DND-41 (cell line): ENCODE results near the gene SAMD5.

Source experiments
- ATAC-seq: fragments of 200-7000 bp; cut with Tn5 transposase; 3 replicates; pipeline ENCODE4 v1.9.1; 2021; ENCODE audit warnings: low read depth; ENCODE audit not compliant: insufficient read depth
- DNase-seq: peaks from one replicate; pipeline ENCODE4 v3.0.0-alpha.2; 2020
- H2AFZ ChIP-seq: 2 replicates; pipeline ENCODE4 v1.6.0; 2012; ENCODE audit warnings: low read depth, low read length
- H3K27ac ChIP-seq: 2 replicates; pipeline ENCODE4 v1.5.1; 2012; ENCODE audit warnings: low read length, inconsistent platforms
- H3K27me3 ChIP-seq: fragments of 200-600 bp; sonication (generic); 2 replicates; pipeline ENCODE4 v1.6.0; 2012; ENCODE audit warnings: low read length, mild to moderate bottlenecking, inconsistent platforms; ENCODE audit not compliant: insufficient read depth, poor library complexity
- H3K36me3 ChIP-seq: 2 replicates; pipeline ENCODE4 v1.5.1; 2012; ENCODE audit warnings: low read length, inconsistent platforms; ENCODE audit not compliant: insufficient read depth
- H3K4me1 ChIP-seq: 2 replicates; pipeline ENCODE4 v1.5.1; 2012; ENCODE audit warnings: mild to moderate bottlenecking, low read length; ENCODE audit not compliant: insufficient read depth
- H3K4me2 ChIP-seq: 2 replicates; pipeline ENCODE4 v1.6.0; 2012; ENCODE audit warnings: mild to moderate bottlenecking, moderate library complexity, low read length, inconsistent platforms; ENCODE audit not compliant: insufficient read depth
- H3K4me3 ChIP-seq, 2 experiments: fragments of 200-600 bp in 1 of 2; shearing (Covaris generic) in 1 of 2; 2 replicates each; pipeline ENCODE4 v1.5.1; 2012 to 2016; ENCODE audit warnings: inconsistent platforms in 2 of 2, low read length in 2 of 2, mild to moderate bottlenecking in 2 of 2, low read depth in 1 of 2, moderate library complexity in 1 of 2
- H3K79me2 ChIP-seq: 2 replicates; pipeline ENCODE4 v1.6.0; 2012; ENCODE audit warnings: low read length, inconsistent platforms; ENCODE audit not compliant: insufficient read depth
- H3K9ac ChIP-seq: 2 replicates; pipeline ENCODE4 v1.6.0; 2012; ENCODE audit warnings: low read depth, mild to moderate bottlenecking, inconsistent platforms, low read length, moderate library complexity
- H3K9me3 ChIP-seq: 2 replicates; pipeline ENCODE4 v1.5.1; 2012; ENCODE audit warnings: low read length, moderate library complexity, mild to moderate bottlenecking, inconsistent platforms; ENCODE audit not compliant: insufficient read depth, severe bottlenecking
- H4K20me1 ChIP-seq: 2 replicates; pipeline ENCODE4 v1.6.0; 2012; ENCODE audit warnings: low read length; ENCODE audit not compliant: insufficient read depth
- EZH2 ChIP-seq: IDR thresholded peaks from 3 replicates; pipeline ENCODE4 v1.6.1; 2012; ENCODE audit warnings: borderline replicate concordance, low read depth, mild to moderate bottlenecking, moderate library complexity, low read length, inconsistent platforms; ENCODE audit not compliant: severe bottlenecking
- TF ChIP-seq, protein P1 (sequence below): IDR thresholded peaks from 2 replicates; pipeline ENCODE4 v1.5.1; 2012; ENCODE audit warnings: borderline replicate concordance, low read length, moderate library complexity, mild to moderate bottlenecking; ENCODE audit not compliant: poor library complexity, severe bottlenecking; ENCODE audit errors: extremely low read depth

Gene SAMD5

DNA sequence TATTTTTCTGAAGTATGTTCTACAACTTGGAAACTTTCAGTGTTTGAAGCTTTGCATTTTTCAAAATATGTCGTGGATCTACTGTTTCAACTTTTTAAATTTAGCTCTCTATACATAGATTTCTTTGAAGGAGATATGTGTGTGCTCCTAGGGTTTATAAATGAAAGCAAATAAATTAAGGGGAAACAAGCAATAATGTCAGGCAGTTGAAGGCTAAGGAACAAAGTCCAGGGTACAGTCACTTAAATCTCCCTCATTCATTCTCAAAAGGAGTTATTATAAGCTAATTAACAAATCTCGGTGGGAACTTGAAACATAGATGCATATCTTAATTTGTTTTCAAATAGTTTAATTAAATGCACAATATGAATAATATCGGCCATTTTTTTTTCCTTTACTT lies 79.4 kb downstream of the SAMD5 start:
- no peaks in the 10 kb centered on the region for H3K36me3 ChIP-seq
- no peak for DNase-seq
- ATAC-seq: no peak
- no peak overlapping the region for H3K9ac ChIP-seq
- H3K27me3 ChIP-seq: no peaks in the 10 kb centered on the region
- no peaks in the 10 kb centered on the region for H3K79me2 ChIP-seq
- H4K20me1 ChIP-seq: no peaks in the 10 kb centered on the region
- TF ChIP-seq, protein P1, sequence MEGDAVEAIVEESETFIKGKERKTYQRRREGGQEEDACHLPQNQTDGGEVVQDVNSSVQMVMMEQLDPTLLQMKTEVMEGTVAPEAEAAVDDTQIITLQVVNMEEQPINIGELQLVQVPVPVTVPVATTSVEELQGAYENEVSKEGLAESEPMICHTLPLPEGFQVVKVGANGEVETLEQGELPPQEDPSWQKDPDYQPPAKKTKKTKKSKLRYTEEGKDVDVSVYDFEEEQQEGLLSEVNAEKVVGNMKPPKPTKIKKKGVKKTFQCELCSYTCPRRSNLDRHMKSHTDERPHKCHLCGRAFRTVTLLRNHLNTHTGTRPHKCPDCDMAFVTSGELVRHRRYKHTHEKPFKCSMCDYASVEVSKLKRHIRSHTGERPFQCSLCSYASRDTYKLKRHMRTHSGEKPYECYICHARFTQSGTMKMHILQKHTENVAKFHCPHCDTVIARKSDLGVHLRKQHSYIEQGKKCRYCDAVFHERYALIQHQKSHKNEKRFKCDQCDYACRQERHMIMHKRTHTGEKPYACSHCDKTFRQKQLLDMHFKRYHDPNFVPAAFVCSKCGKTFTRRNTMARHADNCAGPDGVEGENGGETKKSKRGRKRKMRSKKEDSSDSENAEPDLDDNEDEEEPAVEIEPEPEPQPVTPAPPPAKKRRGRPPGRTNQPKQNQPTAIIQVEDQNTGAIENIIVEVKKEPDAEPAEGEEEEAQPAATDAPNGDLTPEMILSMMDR: no peak
- no peak for TF ChIP-seq EZH2
- no peaks in the 10 kb centered on the region for H3K4me1 ChIP-seq
- H3K9me3 ChIP-seq: no peaks in the 10 kb centered on the region
- H3K4me2 ChIP-seq: no peak overlapping the region
- H3K27ac ChIP-seq: no peak overlapping the region
- no peak overlapping the region for H2AFZ ChIP-seq
- H3K4me3 ChIP-seq: no peak overlapping the region

GRCh38 chr6:147588469-147588868 lies 80.0 kb downstream of the SAMD5 start:
- Histone ChIP-seq H3K4me3 (no peak overlapping the region), H3K36me3 (no peaks in the 10 kb centered on the region), H4K20me1 (no peaks in the 10 kb centered on the region), H3K4me1 (no peaks in the 10 kb centered on the region), H3K4me2 (no peak overlapping the region), H3K27ac (no peak overlapping the region), H2AFZ (no peak overlapping the region), H3K9ac (no peak overlapping the region), H3K9me3 (no peaks in the 10 kb centered on the region), H3K79me2 (no peaks in the 10 kb centered on the region), H3K27me3 (no peaks in the 10 kb centered on the region)
- ATAC-seq (no peak), DNase-seq (no peak)
- TF ChIP-seq EZH2: no peak
- TF ChIP-seq, protein P1: no peak

DNA sequence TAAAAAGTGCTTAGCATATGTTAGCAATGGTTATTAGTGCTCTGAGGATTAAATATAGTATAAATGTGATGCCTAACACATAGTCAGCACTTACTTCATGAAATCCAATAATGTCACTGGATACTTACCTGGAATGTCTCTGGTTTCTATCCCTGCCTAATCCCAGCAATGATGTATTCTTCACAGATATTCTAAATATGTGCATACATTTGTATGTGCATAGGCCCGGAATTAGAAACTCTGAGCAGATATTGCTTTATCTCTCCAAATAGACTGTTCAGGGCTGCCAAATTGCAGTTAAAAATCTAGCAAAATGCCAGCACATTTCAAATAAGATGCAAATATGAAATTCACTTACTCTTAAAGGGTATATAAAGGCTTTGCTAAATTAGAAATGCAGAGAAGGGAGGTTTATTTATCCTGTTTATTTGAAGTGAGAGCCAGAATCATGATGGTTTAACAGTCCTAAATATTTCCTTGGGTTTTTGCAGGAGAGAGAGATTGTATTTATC lies 81.3 kb downstream of the SAMD5 start:
- Histone ChIP-seq H2AFZ (no peak overlapping the region), H3K27ac (no peak overlapping the region), H3K9me3 (no peaks in the 10 kb centered on the region), H3K36me3 (no peaks in the 10 kb centered on the region), H3K27me3 (no peaks in the 10 kb centered on the region), H3K9ac (no peak overlapping the region), H3K4me3 (no peak overlapping the region), H3K79me2 (no peaks in the 10 kb centered on the region), H3K4me1 (no peaks in the 10 kb centered on the region), H3K4me2 (no peak overlapping the region), H4K20me1 (no peaks in the 10 kb centered on the region)
- no peak for DNase-seq
- no peak for ATAC-seq
- TF ChIP-seq, protein P1: no peak
- no peak for TF ChIP-seq EZH2

DNA sequence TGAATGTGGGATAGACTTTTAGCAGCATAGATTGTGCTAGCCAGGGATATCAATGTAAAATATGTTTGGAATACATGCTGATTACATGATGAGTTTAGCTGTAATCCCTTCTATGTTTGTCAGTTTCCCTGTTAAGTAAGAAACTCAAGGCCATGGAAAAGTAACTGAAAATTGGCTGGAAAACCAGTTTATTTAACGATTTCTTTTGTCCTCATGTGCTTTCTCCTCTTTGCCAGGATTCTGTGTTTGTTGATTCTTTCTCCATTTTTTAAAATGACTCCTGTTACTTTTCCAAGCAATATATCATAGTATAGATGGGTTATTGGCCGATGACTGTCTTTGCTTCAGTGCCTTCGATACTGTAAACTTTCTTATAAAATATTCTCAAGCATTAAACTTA lies 87.5 kb downstream of the SAMD5 start:
- no peaks in the 10 kb centered on the region for H3K27me3 ChIP-seq
- no peaks in the 10 kb centered on the region for H3K4me1 ChIP-seq
- no peaks in the 10 kb centered on the region for H3K9me3 ChIP-seq
- H3K4me3 ChIP-seq: no peak overlapping the region
- no peaks in the 10 kb centered on the region for H3K79me2 ChIP-seq
- H3K27ac ChIP-seq: no peak overlapping the region
- ATAC-seq: no peak
- H3K4me2 ChIP-seq: no peak overlapping the region
- no peak overlapping the region for H2AFZ ChIP-seq
- no peak for DNase-seq
- H3K36me3 ChIP-seq: no peaks in the 10 kb centered on the region
- H3K9ac ChIP-seq: no peak overlapping the region
- no peaks in the 10 kb centered on the region for H4K20me1 ChIP-seq
- TF ChIP-seq EZH2: no peak
- TF ChIP-seq, protein P1: no peak
